HL-60 (cell line): ENCODE data around the gene MKRN3.

Source experiments
- DNase-seq, 2 experiments: peaks; one replicate each; pipeline ENCODE4 v3.0.0-alpha.2; 2010 to 2020; ENCODE audit warnings: low read depth in 1 of 2, low spot score in 1 of 2
- H3K27ac ChIP-seq: fragments of 250-450 bp; sonication (Bioruptor Pico); replicated peaks from 2 replicates; pipeline ENCODE4 v1.5.1; 2020; ENCODE audit warnings: mild to moderate bottlenecking, moderate library complexity
- H3K27me3 ChIP-seq: fragments of 250-450 bp; sonication (Bioruptor Pico); 2 replicates; pipeline ENCODE4 v1.5.1; 2021; ENCODE audit warnings: mild to moderate bottlenecking, moderate library complexity; ENCODE audit not compliant: insufficient read depth, poor library complexity, severe bottlenecking
- H3K4me3 ChIP-seq: replicated peaks from 2 replicates; pipeline ENCODE4 v1.5.1; 2011; ENCODE audit warnings: mild to moderate bottlenecking, control low read depth, low read length; ENCODE audit not compliant: insufficient read depth
- CTCF ChIP-seq: IDR thresholded peaks from one replicate; pipeline ENCODE4 v1.5.1; 2011; ENCODE audit warnings: low read length, control low read depth, inconsistent platforms; ENCODE audit not compliant: insufficient read depth
- GABPA ChIP-seq: IDR thresholded peaks from 2 replicates; pipeline ENCODE4 v1.6.1; 2012; ENCODE audit warnings: low read depth
- POLR2AphosphoS5 ChIP-seq: IDR thresholded peaks from 2 replicates; pipeline ENCODE4 v1.6.1; 2012; ENCODE audit warnings: low read depth
- REST ChIP-seq: IDR thresholded peaks from 2 replicates; pipeline ENCODE4 v1.6.1; 2012; ENCODE audit warnings: low read depth; ENCODE audit not compliant: insufficient replicate concordance
- SPI1 ChIP-seq: IDR thresholded peaks from 2 replicates; pipeline ENCODE4 v1.6.1; 2012; ENCODE audit warnings: low read depth, mild to moderate bottlenecking, borderline replicate concordance

Gene MKRN3

DNA sequence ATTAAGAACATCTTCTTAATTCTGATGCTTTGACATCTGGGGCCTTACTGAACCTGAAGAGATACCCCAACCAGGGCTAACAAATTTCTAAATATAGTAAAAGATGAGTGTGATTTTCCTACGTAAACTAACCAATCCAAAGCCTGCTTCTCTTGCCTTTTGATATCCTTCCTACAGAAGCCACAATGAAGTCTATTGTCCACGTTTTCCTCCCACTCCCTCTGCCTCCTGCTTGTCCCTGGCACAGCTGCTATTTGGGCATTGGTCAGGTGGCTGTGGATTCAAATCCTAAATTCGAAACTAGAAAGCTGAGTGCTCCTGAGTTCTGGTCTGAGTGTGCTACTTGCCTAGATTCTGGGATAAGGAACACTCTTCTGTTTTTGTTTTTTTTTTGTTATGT lies 17.4 kb upstream of the MKRN3 start:
- no peak overlapping the region for H3K4me3 ChIP-seq
- DNase-seq, result no peak
- TF ChIP-seq GABPA, result no peak
- TF ChIP-seq CTCF, result no peak
- TF ChIP-seq SPI1, result no peak
- TF ChIP-seq REST, result no peak
- TF ChIP-seq POLR2AphosphoS5, result no peak
- H3K27me3 ChIP-seq, result no peaks in the 10 kb centered on the region
- no peak overlapping the region for H3K27ac ChIP-seq

DNA sequence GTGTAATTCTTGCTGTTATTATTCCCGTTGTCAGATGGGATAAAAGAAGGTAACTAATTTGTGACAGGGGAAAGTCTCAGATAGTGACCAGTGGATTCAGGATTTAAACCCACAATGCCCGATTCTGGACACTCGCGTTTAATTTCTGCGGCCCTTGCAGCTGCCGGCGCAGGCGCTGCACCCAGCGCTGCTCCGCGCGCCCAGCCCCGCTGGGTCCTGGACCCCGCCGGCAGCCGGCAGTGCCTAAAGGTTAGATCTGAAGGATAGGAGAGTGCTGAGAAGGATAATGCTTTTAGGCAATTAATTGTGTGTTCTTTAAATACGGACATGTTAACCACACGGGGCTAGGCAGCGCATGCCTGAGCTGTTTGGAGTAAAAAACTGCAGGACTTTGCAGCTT lies 3.6 kb upstream of the MKRN3 start:
- H3K27me3 ChIP-seq, result peaks cover 2% of the 10 kb centered on the region

More for the DNA sequence above, 3.6 kb upstream of the MKRN3 start:
- TF ChIP-seq POLR2AphosphoS5 (no peak), SPI1 (no peak), CTCF (no peak), GABPA (no peak), REST (no peak)
- H3K4me3 ChIP-seq, result no peak overlapping the region
- DNase-seq, result no peak
- no peak overlapping the region for H3K27ac ChIP-seq
